GM10266 (cell line): ENCODE results near the gene TCP11.
A peak's percentile ranks its signal among the peaks of the same experiment; 100 is the strongest.
"Not testable (repeated sequence)": the region's sequence is repeated elsewhere in the genome, so short reads cannot be mapped to it uniquely, and the experiment has no call there.

Experiments
- DNase-seq: peaks from one replicate; pipeline ENCODE4 v3.0.0; 2012; ENCODE audit errors: extremely low spot score
- TF ChIP-seq, protein P1 (sequence below): IDR thresholded peaks from 2 replicates; pipeline ENCODE4 v1.5.1; 2012; ENCODE audit warnings: mild to moderate bottlenecking, low read depth; ENCODE audit not compliant: control insufficient read depth, insufficient read depth; ENCODE audit errors: missing control alignments

TCP11 gene

DNA sequence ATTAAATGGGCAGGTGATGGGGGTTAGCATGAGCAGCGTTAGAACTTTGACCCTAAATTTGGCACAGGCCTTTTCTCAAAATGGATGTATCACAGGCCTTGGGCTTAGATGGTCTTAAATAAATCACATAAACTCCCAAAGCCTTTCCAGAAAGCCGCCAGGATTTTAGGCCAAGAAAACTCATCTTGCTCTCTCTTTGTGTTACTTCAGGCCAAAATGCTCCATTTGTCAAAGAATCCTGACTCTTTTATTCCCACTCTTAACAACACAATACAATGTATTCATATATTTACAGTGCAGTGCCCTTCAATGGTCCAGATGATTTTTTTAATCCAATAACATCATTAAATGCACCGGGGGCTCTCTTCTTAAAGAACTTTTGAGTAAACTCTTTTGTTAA is 5.9 kb upstream of the TCP11 start:
- TF ChIP-seq, protein P1, sequence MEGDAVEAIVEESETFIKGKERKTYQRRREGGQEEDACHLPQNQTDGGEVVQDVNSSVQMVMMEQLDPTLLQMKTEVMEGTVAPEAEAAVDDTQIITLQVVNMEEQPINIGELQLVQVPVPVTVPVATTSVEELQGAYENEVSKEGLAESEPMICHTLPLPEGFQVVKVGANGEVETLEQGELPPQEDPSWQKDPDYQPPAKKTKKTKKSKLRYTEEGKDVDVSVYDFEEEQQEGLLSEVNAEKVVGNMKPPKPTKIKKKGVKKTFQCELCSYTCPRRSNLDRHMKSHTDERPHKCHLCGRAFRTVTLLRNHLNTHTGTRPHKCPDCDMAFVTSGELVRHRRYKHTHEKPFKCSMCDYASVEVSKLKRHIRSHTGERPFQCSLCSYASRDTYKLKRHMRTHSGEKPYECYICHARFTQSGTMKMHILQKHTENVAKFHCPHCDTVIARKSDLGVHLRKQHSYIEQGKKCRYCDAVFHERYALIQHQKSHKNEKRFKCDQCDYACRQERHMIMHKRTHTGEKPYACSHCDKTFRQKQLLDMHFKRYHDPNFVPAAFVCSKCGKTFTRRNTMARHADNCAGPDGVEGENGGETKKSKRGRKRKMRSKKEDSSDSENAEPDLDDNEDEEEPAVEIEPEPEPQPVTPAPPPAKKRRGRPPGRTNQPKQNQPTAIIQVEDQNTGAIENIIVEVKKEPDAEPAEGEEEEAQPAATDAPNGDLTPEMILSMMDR = no peak
- DNase-seq = no peak

DNA sequence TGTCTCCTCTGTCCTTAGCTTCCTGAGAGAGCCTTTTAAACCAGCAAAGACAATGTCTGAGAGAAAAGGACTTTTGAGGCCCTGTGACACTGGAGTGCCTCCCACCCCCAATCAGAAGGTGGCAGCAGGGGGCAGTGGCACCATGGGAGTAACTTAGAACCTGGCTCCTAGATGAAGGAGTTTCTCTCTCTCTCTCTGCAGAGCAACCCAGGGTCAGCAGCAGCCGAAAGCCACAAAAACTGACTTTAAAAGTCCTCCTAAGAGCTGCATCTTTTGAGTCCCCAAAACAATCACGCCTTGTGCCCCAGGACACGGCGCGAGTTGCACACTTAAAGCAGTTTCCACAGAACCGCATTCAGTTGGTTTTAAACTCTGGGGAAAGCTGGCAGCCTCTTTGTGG is 5.3 kb upstream of the TCP11 start:
- DNase-seq = peak; percentile 48
- TF ChIP-seq, protein P1 = peak; percentile 50

DNA sequence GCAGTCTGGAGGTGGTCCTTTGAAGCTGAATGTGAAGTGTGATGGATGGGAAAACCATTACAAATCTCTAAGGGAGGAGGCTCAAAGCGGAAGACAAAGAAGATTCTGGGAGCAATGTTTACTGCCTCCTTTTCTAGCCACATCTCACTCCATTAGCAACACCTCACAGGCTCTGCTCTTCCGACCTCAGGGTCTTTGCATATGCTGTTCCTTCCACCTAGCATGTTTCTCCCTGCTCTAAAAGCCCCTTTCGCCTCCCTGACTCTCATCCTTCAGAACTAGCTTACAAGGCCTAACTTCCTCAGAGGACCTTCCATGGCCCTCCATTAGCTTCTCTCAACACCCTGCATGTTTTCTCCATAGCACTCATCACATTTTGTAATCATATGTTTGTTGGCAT is 4.6 kb upstream of the TCP11 start:
- TF ChIP-seq, protein P1 = no peak
- no peak for DNase-seq

DNA sequence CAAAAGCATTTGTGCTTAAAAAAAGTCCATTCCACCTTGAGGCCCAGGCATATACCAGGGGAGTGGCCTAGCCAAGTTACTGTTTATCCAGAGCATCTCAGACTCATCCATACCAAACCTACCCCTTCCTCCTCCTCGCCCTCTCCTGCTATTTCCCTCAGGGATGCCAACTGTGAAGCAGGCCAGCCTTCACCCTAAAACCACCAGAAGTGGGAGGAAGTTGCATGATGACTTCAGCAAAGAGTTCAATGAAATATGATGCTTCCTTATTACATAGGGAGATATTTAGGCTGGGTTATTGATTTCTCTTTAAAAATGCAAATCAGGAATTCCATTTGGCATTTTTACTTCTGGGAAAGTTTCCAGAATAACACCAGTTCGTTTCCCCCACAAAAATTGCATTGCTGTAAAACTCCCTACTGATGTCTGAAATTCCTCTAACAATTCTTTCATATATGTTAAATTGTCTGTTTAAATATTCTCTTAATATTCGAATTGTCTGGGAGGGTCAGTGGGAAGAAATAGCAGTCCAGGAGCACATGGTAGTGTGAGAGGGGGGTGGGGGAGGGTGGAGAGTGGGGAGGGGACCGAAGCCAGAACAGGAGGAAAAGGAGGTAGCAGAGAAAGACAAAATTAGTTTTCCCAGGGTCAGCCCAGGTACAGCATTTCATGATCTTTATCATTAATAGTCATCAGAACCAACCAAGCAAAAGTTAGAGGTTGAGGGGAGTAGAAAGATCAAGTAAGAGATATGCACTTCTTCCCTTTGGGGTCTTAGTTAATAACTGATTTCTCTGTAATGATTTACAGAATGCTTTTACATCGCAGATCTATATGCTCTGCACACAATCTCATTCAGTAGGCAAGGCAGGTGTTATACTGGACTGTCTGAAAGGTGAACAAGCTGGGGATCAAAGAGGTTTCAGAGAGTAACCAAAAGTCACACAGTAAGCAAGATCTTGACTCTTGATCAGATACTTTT is 1.7 kb upstream of the TCP11 start:
- no peak for DNase-seq
- TF ChIP-seq, protein P1 = no peak

DNA sequence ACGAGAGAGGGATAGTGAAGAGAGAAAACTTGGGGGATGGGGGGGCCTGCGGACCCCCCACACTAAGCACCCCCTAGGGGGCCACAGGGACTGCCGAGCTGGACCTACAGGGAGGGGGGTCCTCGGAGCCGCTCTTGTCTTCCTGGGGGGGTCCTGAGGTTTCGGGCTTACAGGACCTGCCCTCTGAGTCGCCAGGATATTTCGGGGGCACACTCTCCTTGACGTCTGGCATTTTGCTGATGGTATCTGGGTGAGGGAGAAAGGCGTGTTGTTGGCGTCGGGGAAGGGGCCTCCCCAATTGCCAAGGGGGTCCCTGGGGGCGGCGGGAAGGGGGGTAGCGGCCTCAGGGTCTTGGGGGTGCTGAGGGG is 516 bp downstream of the TCP11 start:
- DNase-seq = no peak
- TF ChIP-seq, protein P1 = no peak

DNA sequence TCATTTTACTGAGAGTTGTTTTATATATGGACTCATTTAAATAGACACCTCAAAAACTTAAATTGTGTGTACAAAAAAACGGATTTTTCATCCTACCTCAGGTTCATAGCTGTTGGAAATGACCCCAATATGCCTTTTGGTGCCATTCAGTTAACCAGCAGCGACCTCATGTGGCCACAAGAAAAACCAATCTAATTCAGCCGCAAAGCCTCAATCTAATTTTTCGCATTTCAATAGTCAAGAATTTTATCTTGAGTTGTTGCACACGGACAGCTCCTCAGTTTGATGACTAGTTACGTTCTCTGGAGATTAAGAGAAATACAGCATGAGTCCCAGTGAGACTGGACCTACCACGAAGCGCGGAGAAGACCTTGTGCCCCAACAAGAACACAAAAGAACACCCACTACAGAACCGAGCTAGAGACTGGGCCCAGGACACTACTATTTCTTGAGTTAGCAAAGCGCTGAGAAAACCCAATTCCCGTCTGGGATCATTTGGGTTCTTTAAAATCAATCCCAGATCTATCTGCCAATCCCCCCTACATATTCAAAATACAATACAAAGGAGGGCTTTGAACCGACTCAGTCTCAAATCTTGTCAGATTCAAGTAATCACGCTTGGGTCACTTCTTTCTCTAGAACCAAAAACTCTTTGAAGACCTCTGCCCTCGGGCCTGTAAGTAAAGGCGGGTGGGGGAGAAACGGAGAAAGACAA is 1.1 kb downstream of the TCP11 start:
- peak; percentile 62 for DNase-seq
- TF ChIP-seq, protein P1 = peak; percentile 88

DNA sequence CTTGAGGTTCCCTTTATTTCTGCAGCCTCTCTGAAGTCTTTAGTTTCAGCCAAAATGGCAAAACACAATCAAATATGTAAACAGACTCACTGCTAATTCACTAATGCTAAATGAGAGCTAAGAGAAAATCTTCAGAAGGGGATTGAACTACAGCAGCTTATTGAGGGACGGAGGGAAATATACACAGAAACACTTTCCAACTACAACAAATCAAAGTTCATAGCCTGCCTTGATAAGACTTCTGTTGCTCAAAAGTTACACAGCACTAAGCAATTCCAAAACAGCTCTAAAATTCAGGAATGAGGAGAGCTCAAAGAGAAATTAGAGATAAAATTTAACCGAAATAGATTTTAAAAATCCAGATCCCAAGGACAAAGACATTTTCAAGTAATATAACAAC is 1.7 kb downstream of the TCP11 start:
- DNase-seq = no peak
- TF ChIP-seq, protein P1 = no peak

DNA sequence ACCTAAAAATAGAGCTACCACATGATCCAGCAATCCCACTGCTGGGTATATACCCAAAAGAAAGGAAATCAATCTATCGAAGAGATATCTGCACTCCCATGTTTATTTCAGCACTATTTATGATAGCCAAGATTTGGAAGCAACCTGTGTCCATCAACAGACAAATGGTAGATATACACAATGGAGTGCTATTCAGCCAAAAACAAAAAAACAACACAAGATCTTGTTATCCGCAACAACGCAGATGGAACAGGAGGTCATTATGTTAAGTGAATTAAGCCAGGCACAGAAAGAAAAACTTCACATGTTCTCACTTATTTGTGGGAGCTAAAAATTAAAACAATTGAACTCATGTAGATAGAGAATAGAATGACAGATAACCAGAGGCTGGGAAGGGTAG is 2.9 kb downstream of the TCP11 start:
- not testable (repeated sequence) for DNase-seq
